Peyer's patch (tissue), 4 donors: ENCODE data around the gene HBQ1. TPM values are rescaled to one million over a fixed set of nuclear protein-coding genes. Genes with fewer than 3 reads are reported as not detected.
A peak's percentile ranks its signal among the peaks of the same experiment; 100 is the strongest.

Experiments used
- DNase-seq, 3 donors: peaks; one replicate each; pipeline ENCODE4 v3.0.0-alpha.2; 2017 to 2019
- H3K27ac ChIP-seq, 4 donors: fragments of 200-600 bp; sonication (generic); one replicate each; pipeline ENCODE4 v1.5.1; 2016 to 2019
- H3K27me3 ChIP-seq, 2 donors: fragments of 200-600 bp; sonication (generic); one replicate each; pipeline ENCODE4 v1.5.1; 2019
- H3K36me3 ChIP-seq, 3 donors: fragments of 200-600 bp; sonication (generic); one replicate each; pipeline ENCODE4 v1.5.1; 2016 to 2019
- H3K4me1 ChIP-seq, 4 donors: fragments of 200-600 bp; sonication (generic); one replicate each; pipeline ENCODE4 v1.5.1; 2016 to 2019
- H3K4me3 ChIP-seq, 4 donors: fragments of 200-600 bp; sonication (generic); 1 replicate in 3 of 4; 2 replicates in 1 of 4; pipeline ENCODE4 v1.5.1; 2016 to 2019; ENCODE audit warnings: mild to moderate bottlenecking in 1 of 4
- H3K9me3 ChIP-seq, 4 donors: fragments of 200-600 bp; sonication (generic); one replicate each; pipeline ENCODE4 v1.5.1; 2016 to 2019; ENCODE audit warnings: mild to moderate bottlenecking in 1 of 4
- POLR2A ChIP-seq, 2 donors: fragments of 450-650 bp; IDR thresholded peaks; one replicate each; pipeline ENCODE4 v1.5.1; 2017; ENCODE audit warnings: antibody characterized with exemption in 2 of 2, mild to moderate bottlenecking in 2 of 2, moderate library complexity in 2 of 2
- total RNA-seq, 4 donors: library from RNA; depleted of rRNA; stranded (reverse); fragments of >200 nt; gene quantifications; one replicate each; pipeline ENCODE4 v1.1.0, GENCODE V29; 2016
- TF ChIP-seq, protein P1 (sequence below), 6 experiments: fragments of 450-650 bp in 4 of 6; fragments of 200-600 bp in 2 of 6; sonication (generic) in 1 of 6; IDR thresholded peaks; one replicate each; pipeline ENCODE4 v1.5.1; 2017 to 2019; ENCODE audit warnings: antibody characterized with exemption in 6 of 6, mild to moderate bottlenecking in 3 of 6, moderate library complexity in 1 of 6

The HBQ1 gene
- total RNA-seq, 4 donors from 2014 or later, result not detected

- Histone ChIP-seq H3K27ac (no peak overlapping the region), H3K4me3 (no peak overlapping the region), H3K4me1 (peaks cover 7 to 17% (median 14%) of the 10 kb centered on the region in 4 donors), H3K36me3 (no peaks in the 10 kb centered on the region), H3K27me3 (peaks cover 0 to 45% of the 10 kb centered on the region in 2 donors), H3K9me3 (no peaks in the 10 kb centered on the region)
- DNase-seq, result no peak
- no peak for TF ChIP-seq POLR2A (IDR thresholded peaks at IDR 0.05)
- TF ChIP-seq, protein P1, sequence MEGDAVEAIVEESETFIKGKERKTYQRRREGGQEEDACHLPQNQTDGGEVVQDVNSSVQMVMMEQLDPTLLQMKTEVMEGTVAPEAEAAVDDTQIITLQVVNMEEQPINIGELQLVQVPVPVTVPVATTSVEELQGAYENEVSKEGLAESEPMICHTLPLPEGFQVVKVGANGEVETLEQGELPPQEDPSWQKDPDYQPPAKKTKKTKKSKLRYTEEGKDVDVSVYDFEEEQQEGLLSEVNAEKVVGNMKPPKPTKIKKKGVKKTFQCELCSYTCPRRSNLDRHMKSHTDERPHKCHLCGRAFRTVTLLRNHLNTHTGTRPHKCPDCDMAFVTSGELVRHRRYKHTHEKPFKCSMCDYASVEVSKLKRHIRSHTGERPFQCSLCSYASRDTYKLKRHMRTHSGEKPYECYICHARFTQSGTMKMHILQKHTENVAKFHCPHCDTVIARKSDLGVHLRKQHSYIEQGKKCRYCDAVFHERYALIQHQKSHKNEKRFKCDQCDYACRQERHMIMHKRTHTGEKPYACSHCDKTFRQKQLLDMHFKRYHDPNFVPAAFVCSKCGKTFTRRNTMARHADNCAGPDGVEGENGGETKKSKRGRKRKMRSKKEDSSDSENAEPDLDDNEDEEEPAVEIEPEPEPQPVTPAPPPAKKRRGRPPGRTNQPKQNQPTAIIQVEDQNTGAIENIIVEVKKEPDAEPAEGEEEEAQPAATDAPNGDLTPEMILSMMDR (IDR thresholded peaks at IDR 0.05), result no peak
Observed at GRCh38 chr16:177394-177822, 2.9 kb upstream of the HBQ1 start.

DNA sequence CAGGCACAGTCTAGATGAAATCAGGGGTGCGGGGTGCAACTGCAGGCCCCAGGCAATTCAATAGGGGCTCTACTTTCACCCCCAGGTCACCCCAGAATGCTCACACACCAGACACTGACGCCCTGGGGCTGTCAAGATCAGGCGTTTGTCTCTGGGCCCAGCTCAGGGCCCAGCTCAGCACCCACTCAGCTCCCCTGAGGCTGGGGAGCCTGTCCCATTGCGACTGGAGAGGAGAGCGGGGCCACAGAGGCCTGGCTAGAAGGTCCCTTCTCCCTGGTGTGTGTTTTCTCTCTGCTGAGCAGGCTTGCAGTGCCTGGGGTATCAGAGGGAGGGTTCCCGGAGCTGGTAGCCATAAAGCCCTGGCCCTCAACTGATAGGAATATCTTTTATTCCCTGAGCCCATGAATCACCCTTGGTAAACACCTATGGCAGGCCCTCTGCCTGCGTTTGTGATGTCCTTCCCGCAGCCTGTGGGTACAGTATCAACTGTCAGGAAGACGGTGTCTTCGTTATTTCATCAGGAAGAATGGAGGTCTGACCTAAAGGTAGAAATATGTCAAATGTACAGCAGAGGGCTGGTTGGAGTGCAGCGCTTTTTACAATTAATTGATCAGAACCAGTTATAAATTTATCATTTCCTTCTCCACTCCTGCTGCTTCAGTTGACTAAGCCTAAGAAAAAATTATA lies 2.1 kb upstream of the HBQ1 start:
- no peak overlapping the region for H3K4me3 ChIP-seq
- no peaks in the 10 kb centered on the region for H3K36me3 ChIP-seq
- DNase-seq, result no peak
- TF ChIP-seq, protein P1 (IDR thresholded peaks at IDR 0.05), result no peak
- no peak for TF ChIP-seq POLR2A (IDR thresholded peaks at IDR 0.05)
- H3K4me1 ChIP-seq, result peaks cover 7 to 17% (median 14%) of the 10 kb centered on the region in 4 donors
- H3K27me3 ChIP-seq, result peaks cover 0 to 45% of the 10 kb centered on the region in 2 donors
- H3K9me3 ChIP-seq, result no peaks in the 10 kb centered on the region
- no peak overlapping the region for H3K27ac ChIP-seq

- Histone ChIP-seq H3K4me1 (peaks cover 7 to 17% (median 14%) of the 10 kb centered on the region in 4 donors), H3K4me3 (no peak overlapping the region), H3K36me3 (no peaks in the 10 kb centered on the region), H3K27me3 (peaks cover 0 to 45% of the 10 kb centered on the region in 2 donors), H3K9me3 (no peaks in the 10 kb centered on the region), H3K27ac (no peak overlapping the region)
- no peak for DNase-seq
- no peak for TF ChIP-seq POLR2A (IDR thresholded peaks at IDR 0.05)
- TF ChIP-seq, protein P1 (IDR thresholded peaks at IDR 0.05), result no peak
Observed at GRCh38 chr16:178668-179015, 1.6 kb upstream of the HBQ1 start.

- Histone ChIP-seq H3K9me3 (no peaks in the 10 kb centered on the region), H3K27me3 (peaks cover 0 to 45% of the 10 kb centered on the region in 2 donors), H3K4me3 (no peak overlapping the region), H3K27ac (no peak overlapping the region), H3K36me3 (no peaks in the 10 kb centered on the region), H3K4me1 (peaks cover 7 to 17% (median 14%) of the 10 kb centered on the region in 4 donors)
- TF ChIP-seq POLR2A (IDR thresholded peaks at IDR 0.05), result no peak
- TF ChIP-seq, protein P1 (IDR thresholded peaks at IDR 0.05), result no peak
- no peak for DNase-seq
Observed at GRCh38 chr16:179211-180092, 807 bp upstream of the HBQ1 start.

DNA sequence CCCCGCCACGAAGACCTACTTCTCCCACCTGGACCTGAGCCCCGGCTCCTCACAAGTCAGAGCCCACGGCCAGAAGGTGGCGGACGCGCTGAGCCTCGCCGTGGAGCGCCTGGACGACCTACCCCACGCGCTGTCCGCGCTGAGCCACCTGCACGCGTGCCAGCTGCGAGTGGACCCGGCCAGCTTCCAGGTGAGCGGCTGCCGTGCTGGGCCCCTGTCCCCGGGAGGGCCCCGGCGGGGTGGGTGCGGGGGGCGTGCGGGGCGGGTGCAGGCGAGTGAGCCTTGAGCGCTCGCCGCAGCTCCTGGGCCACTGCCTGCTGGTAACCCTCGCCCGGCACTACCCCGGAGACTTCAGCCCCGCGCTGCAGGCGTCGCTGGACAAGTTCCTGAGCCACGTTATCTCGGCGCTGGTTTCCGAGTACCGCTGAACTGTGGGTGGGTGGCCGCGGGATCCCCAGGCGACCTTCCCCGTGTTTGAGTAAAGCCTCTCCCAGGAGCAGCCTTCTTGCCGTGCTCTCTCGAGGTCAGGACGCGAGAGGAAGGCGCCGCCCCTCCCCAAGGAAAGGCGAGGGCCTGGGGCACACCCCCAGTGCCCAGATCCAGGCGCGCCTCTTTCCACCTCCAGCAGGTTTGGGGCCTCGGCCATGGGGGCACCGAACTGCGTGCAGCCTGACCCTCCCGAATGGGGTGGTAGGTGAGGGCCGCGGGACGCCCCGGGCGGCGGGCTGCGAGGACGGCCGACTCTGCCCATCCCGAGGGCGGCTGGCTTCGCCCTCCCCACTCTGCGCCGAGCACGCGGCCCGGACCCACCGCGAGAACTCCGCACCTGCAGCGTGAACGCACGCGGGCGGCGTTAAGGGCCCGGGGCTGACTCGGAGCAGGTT lies 664 bp downstream of the HBQ1 start:
- DNase-seq, result peak; percentile 70 to 89 (median 88)
- TF ChIP-seq, protein P1 (IDR thresholded peaks at IDR 0.05), result no peak
- no peak for TF ChIP-seq POLR2A (IDR thresholded peaks at IDR 0.05)
- Histone ChIP-seq H3K4me3 (peak overlapping the region; percentile 20 to 39 (median 38)), H3K36me3 (no peaks in the 10 kb centered on the region), H3K27ac (peak overlapping the region in 1 of 4 donors; percentile 17), H3K9me3 (no peaks in the 10 kb centered on the region), H3K27me3 (peaks cover 0 to 38% of the 10 kb centered on the region in 2 donors), H3K4me1 (peaks cover 7 to 17% (median 13%) of the 10 kb centered on the region in 4 donors)
